ENCODE data around the gene ZNF134. TPM values are rescaled to one million over a fixed set of nuclear protein-coding genes. Genes with fewer than 3 reads are reported as not detected.

Gene ZNF134
- total RNA-seq, 4 donors from 2014 or later, result 9.6 to 18.9 (median 12.8) TPM

DNA sequence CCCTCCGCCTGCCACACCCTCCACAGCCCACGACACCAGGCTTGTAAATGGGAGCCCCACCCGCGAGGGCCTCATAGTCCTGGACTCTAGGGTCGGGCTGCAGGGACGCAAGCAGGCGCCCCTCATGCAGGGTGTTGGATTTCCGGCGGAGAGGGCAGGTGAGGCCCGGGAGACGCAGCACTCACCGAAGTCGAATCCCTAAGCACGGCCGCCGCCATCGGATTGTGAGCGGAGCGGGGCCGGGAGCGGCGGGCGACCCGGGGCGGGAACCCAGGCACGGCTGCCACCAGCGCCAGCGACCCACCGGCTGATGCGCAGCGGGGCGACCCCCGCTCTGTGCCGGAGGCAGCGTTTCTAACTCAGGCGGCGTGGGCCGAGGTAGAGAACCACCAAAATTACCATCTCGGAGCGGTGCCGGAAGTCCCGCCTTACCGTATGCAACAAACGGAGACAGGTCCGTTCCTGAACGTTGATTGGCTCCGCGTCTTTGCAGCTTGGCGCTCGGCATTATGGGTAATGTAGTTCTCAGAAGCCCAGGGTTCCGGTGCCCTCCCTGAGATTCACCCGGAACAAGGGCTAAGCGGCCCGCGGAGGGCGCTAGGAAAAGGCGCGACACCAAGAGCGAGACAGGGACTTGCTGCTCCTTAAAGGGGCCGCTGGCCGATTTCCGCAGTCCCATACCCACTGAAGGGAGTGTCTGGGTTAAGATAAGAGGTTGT, 35.4 kb upstream of the ZNF134 start, which contains the start of gene ZNF416:
ZNF416 (minus strand) TSS at position 425 of the 719 bp plus-strand sequence; CDS start at position 218, 207 bp downstream.
- Histone ChIP-seq H3K36me3 (peaks cover 0 to 32% (median 0%) of the 10 kb centered on the region in 3 donors), H3K4me1 (peaks cover 0 to 11% (median 7%) of the 10 kb centered on the region in 4 donors), H3K9me3 (peaks cover 0 to 40% (median 16%) of the 10 kb centered on the region in 4 donors), H3K27me3 (no peaks in the 10 kb centered on the region), H3K27ac (peak within 1 kb of the TSS; percentile 40 to 84 (median 60)), H3K4me3 (peak within 1 kb of the TSS; percentile 71 to 93 (median 90))
- TF ChIP-seq POLR2A (IDR thresholded peaks at IDR 0.05), result no peak
- TF ChIP-seq, protein P1, sequence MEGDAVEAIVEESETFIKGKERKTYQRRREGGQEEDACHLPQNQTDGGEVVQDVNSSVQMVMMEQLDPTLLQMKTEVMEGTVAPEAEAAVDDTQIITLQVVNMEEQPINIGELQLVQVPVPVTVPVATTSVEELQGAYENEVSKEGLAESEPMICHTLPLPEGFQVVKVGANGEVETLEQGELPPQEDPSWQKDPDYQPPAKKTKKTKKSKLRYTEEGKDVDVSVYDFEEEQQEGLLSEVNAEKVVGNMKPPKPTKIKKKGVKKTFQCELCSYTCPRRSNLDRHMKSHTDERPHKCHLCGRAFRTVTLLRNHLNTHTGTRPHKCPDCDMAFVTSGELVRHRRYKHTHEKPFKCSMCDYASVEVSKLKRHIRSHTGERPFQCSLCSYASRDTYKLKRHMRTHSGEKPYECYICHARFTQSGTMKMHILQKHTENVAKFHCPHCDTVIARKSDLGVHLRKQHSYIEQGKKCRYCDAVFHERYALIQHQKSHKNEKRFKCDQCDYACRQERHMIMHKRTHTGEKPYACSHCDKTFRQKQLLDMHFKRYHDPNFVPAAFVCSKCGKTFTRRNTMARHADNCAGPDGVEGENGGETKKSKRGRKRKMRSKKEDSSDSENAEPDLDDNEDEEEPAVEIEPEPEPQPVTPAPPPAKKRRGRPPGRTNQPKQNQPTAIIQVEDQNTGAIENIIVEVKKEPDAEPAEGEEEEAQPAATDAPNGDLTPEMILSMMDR (IDR thresholded peaks at IDR 0.05), result peak in 3 of 6 experiments; percentile 6 to 35 (median 28)
- peak; percentile 93 to 99 (median 98) for DNase-seq

DNA sequence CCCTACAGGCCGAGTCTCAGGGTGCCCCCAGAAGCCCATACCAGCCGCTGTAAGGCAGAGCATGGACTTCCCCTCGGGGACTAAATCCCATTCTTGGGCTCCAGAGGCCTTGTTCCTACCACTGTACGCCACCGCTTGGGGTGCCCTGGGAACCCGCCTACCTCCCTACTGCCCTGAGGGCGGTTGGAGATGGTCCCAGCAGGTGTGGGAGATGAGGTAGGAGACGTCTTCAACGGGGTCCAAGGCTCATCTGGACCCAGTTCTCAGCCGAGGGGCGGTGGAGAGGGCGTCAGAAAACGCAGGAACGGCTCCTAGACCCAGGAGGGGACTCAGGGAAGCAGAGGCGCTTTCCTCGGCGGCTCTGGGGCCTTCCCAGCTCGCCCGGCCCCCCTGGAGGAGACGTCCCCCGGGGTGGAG, 30.9 kb upstream of the ZNF134 start:
- Histone ChIP-seq H3K9me3 (peaks cover 0 to 37% (median 8%) of the 10 kb centered on the region in 4 donors), H3K27me3 (no peaks in the 10 kb centered on the region), H3K27ac (no peak overlapping the region), H3K4me3 (peak overlapping the region; percentile 60 to 66 (median 64)), H3K4me1 (peaks cover 0 to 11% (median 8%) of the 10 kb centered on the region in 4 donors), H3K36me3 (no peaks in the 10 kb centered on the region)
- no peak for DNase-seq
- TF ChIP-seq, protein P1 (IDR thresholded peaks at IDR 0.05), result no peak
- TF ChIP-seq POLR2A (IDR thresholded peaks at IDR 0.05), result no peak

DNA sequence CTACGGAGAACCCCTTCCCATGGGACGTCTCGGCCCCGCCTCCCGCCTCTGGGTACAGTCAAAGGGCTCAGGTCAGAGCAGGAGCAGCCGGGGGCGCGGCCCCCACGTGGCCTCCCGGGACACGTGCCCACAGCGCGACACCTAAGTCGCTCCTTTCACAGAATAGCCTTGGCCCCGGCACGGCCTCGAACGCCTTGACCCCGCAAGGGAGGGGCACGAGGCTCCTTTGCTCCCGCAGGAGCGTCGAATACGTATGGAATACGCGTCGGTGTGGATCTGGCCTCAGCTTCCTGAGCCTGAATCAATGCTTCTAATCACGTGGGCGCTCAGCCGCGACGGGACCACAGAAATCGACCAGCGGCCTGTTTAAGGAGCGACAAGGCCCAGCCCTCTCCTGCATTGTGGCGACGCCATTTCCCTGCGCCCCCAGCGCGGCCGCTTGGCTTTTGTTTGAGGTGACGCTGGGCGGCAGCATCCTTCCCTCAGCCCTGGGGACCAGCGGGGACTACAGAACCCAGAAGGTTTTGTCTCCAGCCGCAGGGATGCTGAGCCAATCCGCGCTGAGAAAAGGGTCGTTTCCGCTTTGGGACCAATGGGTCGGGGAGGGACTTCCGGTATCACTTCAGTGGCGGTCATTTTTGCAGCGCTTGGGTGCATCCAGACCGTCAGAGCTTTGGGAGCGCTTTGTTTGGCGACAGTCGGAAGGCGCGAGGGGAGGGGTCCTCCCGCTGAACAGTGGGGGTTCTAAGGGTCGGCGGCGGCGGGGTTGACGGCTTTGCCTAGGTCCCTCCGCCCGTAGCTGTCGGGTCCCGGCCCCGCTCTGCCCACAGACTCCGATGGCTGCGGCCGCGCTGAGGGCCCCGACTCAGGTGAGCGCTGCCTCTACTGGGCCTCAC, 30.3 kb upstream of the ZNF134 start, which contains the start of gene ZIK1:
ZIK1 (plus strand) TSS at position 625 of the 896 bp plus-strand sequence; CDS start at position 837, 212 bp downstream.
- TF ChIP-seq POLR2A (IDR thresholded peaks at IDR 0.05), result no peak
- TF ChIP-seq, protein P1 (IDR thresholded peaks at IDR 0.05), result peak in 1 of 6 experiments; percentile 17
- peaks cover 0 to 37% (median 12%) of the 10 kb centered on the region in 4 donors for H3K9me3 ChIP-seq
- H3K4me3 ChIP-seq, result peak within 1 kb of the TSS; percentile 60 to 66 (median 64)
- no peaks in the 10 kb centered on the region for H3K27me3 ChIP-seq
- H3K27ac ChIP-seq, result peak within 1 kb of the TSS; percentile 32 to 63 (median 46)
- DNase-seq, result peak; percentile 70 to 96 (median 92)
- H3K4me1 ChIP-seq, result peaks cover 0 to 11% (median 8%) of the 10 kb centered on the region in 4 donors
- H3K36me3 ChIP-seq, result peaks cover 0 to 2% (median 0%) of the 10 kb centered on the region in 3 donors

DNA sequence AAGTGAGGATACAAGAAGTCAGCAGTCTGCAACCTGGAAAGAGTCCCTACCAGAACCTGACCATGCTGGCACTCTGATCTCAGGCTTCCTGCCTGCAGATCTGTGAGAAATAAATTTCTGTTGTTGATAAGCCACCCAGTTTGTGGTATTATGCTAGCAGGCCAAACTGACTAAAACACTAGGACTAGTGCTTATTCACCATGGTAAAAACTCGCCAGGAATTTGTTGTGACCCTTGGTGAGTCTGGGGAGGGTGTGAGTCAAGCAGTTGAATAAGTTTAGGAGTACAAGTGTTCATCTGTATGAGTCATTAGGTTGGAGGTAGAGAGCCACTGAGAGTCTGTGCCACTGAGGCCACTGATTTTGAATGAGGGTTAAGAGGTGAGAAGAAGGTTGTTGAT, 26.5 kb upstream of the ZNF134 start:
- no peak for DNase-seq
- Histone ChIP-seq H3K4me1 (peaks cover 0 to 11% (median 8%) of the 10 kb centered on the region in 4 donors), H3K27me3 (no peaks in the 10 kb centered on the region), H3K36me3 (peaks cover 0 to 28% (median 0%) of the 10 kb centered on the region in 3 donors), H3K9me3 (peaks cover 0 to 68% (median 23%) of the 10 kb centered on the region in 4 donors), H3K4me3 (no peak overlapping the region), H3K27ac (no peak overlapping the region)
- TF ChIP-seq POLR2A (IDR thresholded peaks at IDR 0.05), result no peak
- TF ChIP-seq, protein P1 (IDR thresholded peaks at IDR 0.05), result no peak

DNA sequence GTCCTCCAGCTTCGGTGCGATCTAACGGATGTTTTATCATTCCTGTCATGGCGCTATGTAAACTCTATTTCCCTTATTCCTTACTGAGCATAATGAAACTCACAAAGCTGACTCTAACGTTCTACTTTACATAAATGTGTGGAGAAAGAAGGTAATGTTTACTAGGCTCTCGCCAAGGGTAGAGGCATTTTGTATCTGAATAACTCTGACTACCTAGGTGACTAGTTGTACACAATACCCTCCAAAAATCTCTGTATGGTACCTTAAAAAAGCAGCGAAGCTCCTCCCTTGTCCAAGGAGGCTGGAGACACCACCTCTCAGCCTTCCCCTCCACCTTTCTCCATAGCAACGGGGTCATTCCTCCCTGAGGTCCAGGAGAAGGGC, 14.7 kb upstream of the ZNF134 start:
- H3K27ac ChIP-seq, result peak overlapping the region in 1 of 4 donors; percentile 40
- H3K4me1 ChIP-seq, result peaks cover 0 to 7% (median 4%) of the 10 kb centered on the region in 4 donors
- peak overlapping the region; percentile 59 to 92 (median 79) for H3K4me3 ChIP-seq
- no peaks in the 10 kb centered on the region for H3K27me3 ChIP-seq
- DNase-seq, result no peak
- peaks cover 0 to 15% (median 0%) of the 10 kb centered on the region in 4 donors for H3K9me3 ChIP-seq
- TF ChIP-seq, protein P1 (IDR thresholded peaks at IDR 0.05), result no peak
- TF ChIP-seq POLR2A (IDR thresholded peaks at IDR 0.05), result no peak
- peaks cover 0 to 3% (median 0%) of the 10 kb centered on the region in 3 donors for H3K36me3 ChIP-seq
